ENCODE results near the gene HNRNPA1L2. TPM values are rescaled to one million over a fixed set of nuclear protein-coding genes. Genes with fewer than 3 reads are reported as not detected.
A peak's percentile ranks its signal among the peaks of the same experiment; 100 is the strongest.

The HNRNPA1L2 gene
- polyA plus RNA-seq, 1 experiment, result 11.6 TPM

GRCh38 chr13:52638666-52639328, 3.4 kb upstream of the HNRNPA1L2 start:
- Histone ChIP-seq H3K9me3 (ENCODE audit: control insufficient read depth, insufficient read depth, low read length) (no peaks in the 10 kb centered on the region), H3K4me3 (ENCODE audit: low read depth, low read length) (no peak overlapping the region), H3K27me3 (ENCODE audit: control insufficient read depth, insufficient read depth, low read length) (no peaks in the 10 kb centered on the region), H3K27ac (ENCODE audit: low read depth, low read length) (no peak overlapping the region)
- TF ChIP-seq CTCF (IDR thresholded peaks at IDR 0.05; ENCODE audit: low read depth, low read length), result no peak
- POLR2A ChIA-PET, result no interaction called here
- CTCF ChIA-PET, result interaction anchor here (1.1 to 1.2 kb wide), 2 partner anchors 14 to 329 kb away, joined by 3 to 4 read pairs; partner anchors contain the start of gene SUGT1
- DNase-seq (ENCODE audit: low read depth, low spot score), result no peak

GRCh38 chr13:52644108-52644507, 1.9 kb downstream of the HNRNPA1L2 start:
- H3K9me3 ChIP-seq (ENCODE audit: control insufficient read depth, insufficient read depth, low read length), result no peaks in the 10 kb centered on the region
- DNase-seq (ENCODE audit: low read depth, low spot score), result no peak
- CTCF ChIA-PET, result interaction anchor here (1.8 kb wide), 1 partner anchor 20 kb away, joined by 4 read pairs; no protein-coding TSS in a partner anchor
- H3K27me3 ChIP-seq (ENCODE audit: control insufficient read depth, insufficient read depth, low read length), result no peaks in the 10 kb centered on the region
- H3K27ac ChIP-seq (ENCODE audit: low read depth, low read length), result no peak overlapping the region
- H3K4me3 ChIP-seq (ENCODE audit: low read depth, low read length), result no peak overlapping the region
- POLR2A ChIA-PET, result no interaction called here
- TF ChIP-seq CTCF (IDR thresholded peaks at IDR 0.05; ENCODE audit: low read depth, low read length), result no peak

GRCh38 chr13:52646967-52647366, 4.7 kb downstream of the HNRNPA1L2 start:
- POLR2A ChIA-PET, result no interaction called here

GRCh38 chr13:52650731-52651130, 8.5 kb downstream of the HNRNPA1L2 start:
- no peak for TF ChIP-seq CTCF (IDR thresholded peaks at IDR 0.05; ENCODE audit: low read depth, low read length)
- H3K27me3 ChIP-seq (ENCODE audit: control insufficient read depth, insufficient read depth, low read length), result no peaks in the 10 kb centered on the region
- H3K9me3 ChIP-seq (ENCODE audit: control insufficient read depth, insufficient read depth, low read length), result no peaks in the 10 kb centered on the region; the same call in 1 of the 2 replicates
- POLR2A ChIA-PET, result no interaction called here
- CTCF ChIA-PET, result no interaction called here
- DNase-seq (ENCODE audit: low read depth, low spot score), result no peak
- H3K4me3 ChIP-seq (ENCODE audit: low read depth, low read length), result peak overlapping the region; percentile 98
- H3K27ac ChIP-seq (ENCODE audit: low read depth, low read length), result no peak overlapping the region

More at GRCh38 chr13:52646967-52647366, 4.7 kb downstream of the HNRNPA1L2 start:
- CTCF ChIA-PET, result no interaction called here
- no peak for DNase-seq (ENCODE audit: low read depth, low spot score)
- H3K9me3 ChIP-seq (ENCODE audit: control insufficient read depth, insufficient read depth, low read length), result no peaks in the 10 kb centered on the region
- no peaks in the 10 kb centered on the region for H3K27me3 ChIP-seq (ENCODE audit: control insufficient read depth, insufficient read depth, low read length)
- no peak for TF ChIP-seq CTCF (IDR thresholded peaks at IDR 0.05; ENCODE audit: low read depth, low read length)
- H3K27ac ChIP-seq (ENCODE audit: low read depth, low read length), result no peak overlapping the region
- no peak overlapping the region for H3K4me3 ChIP-seq (ENCODE audit: low read depth, low read length)

- peak; percentile 11 for DNase-seq (ENCODE audit: low read depth, low spot score)
- no peaks in the 10 kb centered on the region for H3K27me3 ChIP-seq (ENCODE audit: control insufficient read depth, insufficient read depth, low read length)
- no peak for TF ChIP-seq CTCF (IDR thresholded peaks at IDR 0.05; ENCODE audit: low read depth, low read length)
- H3K27ac ChIP-seq (ENCODE audit: low read depth, low read length), result peak overlapping the region; percentile 100
- ChIA-PET CTCF (interaction anchor here (0.9 to 4.0 kb wide), 9 partner anchors 12 to 316 kb away, joined by 3 to 40 read pairs (median 4); no protein-coding TSS in a partner anchor), POLR2A (interaction anchor here (0.9 to 2.2 kb wide), 7 partner anchors 13 to 199 kb away, joined by 3 to 26 read pairs (median 5); no protein-coding TSS in a partner anchor)
- H3K4me3 ChIP-seq (ENCODE audit: low read depth, low read length), result peak overlapping the region; percentile 98
- H3K9me3 ChIP-seq (ENCODE audit: control insufficient read depth, insufficient read depth, low read length), result no peaks in the 10 kb centered on the region; the same call in 1 of the 2 replicates
Observed at GRCh38 chr13:52651897-52652195, 9.6 kb downstream of the HNRNPA1L2 start.

All from AG04450 (cell line).